Measurements from ENCODE around the gene CTSE. TPM values are rescaled to one million over a fixed set of nuclear protein-coding genes. Genes with fewer than 3 reads are reported as not detected.

CTSE gene
- total and polyA plus RNA-seq, 2 of the 4 experiments (the other 2 are of a cell fraction), result not detected

DNA sequence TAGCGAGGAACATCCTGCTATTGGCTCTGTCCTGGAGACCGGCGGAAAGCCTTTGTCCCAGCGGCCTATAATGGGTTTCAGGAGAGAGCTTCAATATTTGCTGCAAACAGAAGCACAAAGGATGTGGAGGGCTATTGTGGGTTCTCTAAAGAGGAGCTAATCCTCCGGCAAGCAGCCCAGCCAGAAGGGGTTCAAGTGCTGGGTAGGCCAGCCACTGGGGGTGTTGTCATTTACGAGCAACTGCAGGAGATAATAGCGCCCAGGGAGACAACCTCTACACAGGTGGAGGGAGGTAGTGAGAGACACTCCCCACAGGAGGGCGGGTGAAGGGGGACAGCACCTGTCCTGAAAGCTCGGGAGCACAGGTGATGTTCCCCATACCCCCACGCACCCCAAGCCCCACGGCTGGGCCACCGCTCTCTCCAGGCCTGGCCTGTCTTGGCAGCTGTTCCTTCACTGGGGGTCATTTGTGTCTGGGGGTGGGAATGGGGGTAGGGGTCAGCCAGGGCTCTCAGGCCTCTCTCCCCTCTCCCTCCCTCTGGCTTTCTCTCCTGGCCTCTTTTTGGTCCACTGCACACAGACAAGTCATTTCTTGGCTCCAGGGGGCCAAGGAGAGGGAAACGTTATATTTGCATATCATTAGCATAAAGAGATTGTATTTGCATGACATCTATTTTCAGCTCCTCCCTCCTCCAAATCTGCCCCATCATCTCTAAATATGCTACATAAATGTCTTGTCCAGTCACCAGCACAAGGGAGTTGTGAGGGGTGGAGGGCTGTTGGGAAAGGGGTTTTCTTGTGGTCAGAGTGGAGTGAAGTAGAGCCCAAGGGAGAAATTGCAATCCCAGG is 58.4 kb downstream of the CTSE start:
- no peak overlapping the region for H3K4me2 ChIP-seq (ENCODE audit: low read depth, low read length)
- no peaks in the 10 kb centered on the region for H3K36me3 ChIP-seq (ENCODE audit: control insufficient read depth, insufficient read depth, low read length)
- H2BK20ac ChIP-seq (ENCODE audit: low read depth, low read length), result no peak overlapping the region
- peaks cover 36% of the 10 kb centered on the region for H3K27me3 ChIP-seq (ENCODE audit: control insufficient read depth, insufficient read depth, low read length)
- intact Hi-C loops (cut with micrococcal nuclease), result no loop called here
- DNase-seq, result no peak
- H3K18ac ChIP-seq (ENCODE audit: low read depth, low read length), result no peak overlapping the region
- H3K56ac ChIP-seq (ENCODE audit: extremely low read depth, insufficient read depth, low read length), result no peak overlapping the region
- 54% methylated on average over 3 of the region's 13 CpGs; no CpG with 5 or more reads in 1 of the 2 experiments for WGBS, 2 experiments (ENCODE audit: extremely low coverage in 2 of 2, insufficient read length in 1 of 2)
- no peak overlapping the region for H3K4ac ChIP-seq (ENCODE audit: low read depth, low read length)
- H3K79me1 ChIP-seq (ENCODE audit: low read depth in 1 of 2, low read length in 2 of 2), result no peaks in the 10 kb centered on the region
- H3K9ac ChIP-seq (ENCODE audit: low read depth, low read length), result no peak overlapping the region
- in situ Hi-C loops (cut with MboI; ENCODE audit: low sequenced_read_pairs), result loop anchor here (5.0 kb wide), 1 partner anchor 38 kb away; no protein-coding TSS in a partner anchor
- CTCF ChIA-PET, result interaction anchor here (2.8 kb wide), 1 partner anchor 12 kb away, joined by 13 read pairs; no protein-coding TSS in a partner anchor
- H3K9me3 ChIP-seq (ENCODE audit: control insufficient read depth, insufficient read depth, low read length), result no peaks in the 10 kb centered on the region
- dilution Hi-C loops (cut with HindIII; ENCODE audit: low sequenced_read_pairs, unreplicated experiment), result no loop called here
- no peak overlapping the region for H3K23ac ChIP-seq (ENCODE audit: low read depth, low read length)
- H4K5ac ChIP-seq (ENCODE audit: low read depth, low read length), result no peak overlapping the region
- POLR2A ChIA-PET (ENCODE audit: unreplicated experiment), result no interaction called here
- no peaks in the 10 kb centered on the region for H4K20me1 ChIP-seq (ENCODE audit: insufficient read depth, low read length)
- no peak overlapping the region for H4K8ac ChIP-seq (ENCODE audit: low read depth in 2 of 2, low read length in 2 of 2)
- H2BK5ac ChIP-seq (ENCODE audit: low read depth, low read length, poor library complexity, severe bottlenecking), result no peak overlapping the region
- H3K4me3 ChIP-seq (ENCODE audit: insufficient read depth, low read depth, low read length), result no peak overlapping the region
- H2AFZ ChIP-seq (replicated peaks; ENCODE audit: low read length, poor library complexity), result no peak overlapping the region
- no peak overlapping the region for H2AK9ac ChIP-seq (replicated peaks; ENCODE audit: low read depth, low read length, poor library complexity)
- H3K4me1 ChIP-seq (ENCODE audit: control insufficient read depth, insufficient read depth, low read length), result no peaks in the 10 kb centered on the region
- H2BK15ac ChIP-seq (ENCODE audit: low read depth, low read length), result no peak overlapping the region
- no peak overlapping the region for H2AK5ac ChIP-seq (ENCODE audit: low read depth, low read length)
- no peak for ATAC-seq (ENCODE audit: low read depth)
- no peak overlapping the region for H4K91ac ChIP-seq (ENCODE audit: insufficient read depth, low read depth, low read length)
- no peaks in the 10 kb centered on the region; the same call in 1 of the 2 replicates for H3K9me1 ChIP-seq (ENCODE audit: insufficient read depth, low read length)
- BruUV-seq (replicated peaks), result no TSS peak
- H3K14ac ChIP-seq (replicated peaks; ENCODE audit: low read depth, low read length), result no peak overlapping the region
- H2BK120ac ChIP-seq (ENCODE audit: low read depth, low read length), result no peak overlapping the region
- H3K27ac ChIP-seq (ENCODE audit: insufficient read depth, low read length), result no peak overlapping the region
- TF ChIP-seq RFX5 (IDR thresholded peaks at IDR 0.05; ENCODE audit: low read depth, low read length) (no peak), CEBPB (IDR thresholded peaks at IDR 0.05; ENCODE audit: low read depth, low read length) (no peak), FOS (IDR thresholded peaks at IDR 0.05; ENCODE audit: low read depth, low read length) (no peak), MXI1 (IDR thresholded peaks at IDR 0.05; ENCODE audit: borderline replicate concordance, low read depth, low read length) (no peak), MAZ (IDR thresholded peaks at IDR 0.05; ENCODE audit: borderline replicate concordance, low read depth, low read length) (no peak), BHLHE40 (IDR thresholded peaks at IDR 0.05; ENCODE audit: low read depth, low read length) (no peak), ELK1 (IDR thresholded peaks at IDR 0.05; ENCODE audit: borderline replicate concordance, low read depth, low read length) (no peak), NFE2L2 (IDR thresholded peaks at IDR 0.05; ENCODE audit: low read depth, low read length) (no peak), POLR2A (IDR thresholded peaks at IDR 0.05; ENCODE audit: low read depth, low read length) (no peak), RAD21 (IDR thresholded peaks at IDR 0.05; ENCODE audit: low read length) (no peak), CHD1 (IDR thresholded peaks at IDR 0.05; ENCODE audit: low read depth, low read length) (no peak), USF2 (IDR thresholded peaks at IDR 0.05; ENCODE audit: low read depth, low read length) (no peak), RCOR1 (IDR thresholded peaks at IDR 0.05; ENCODE audit: insufficient replicate concordance, low read length) (no peak), MAFK (IDR thresholded peaks at IDR 0.05; ENCODE audit: low read depth, low read length) (no peak)
- TF ChIP-seq, protein P1, sequence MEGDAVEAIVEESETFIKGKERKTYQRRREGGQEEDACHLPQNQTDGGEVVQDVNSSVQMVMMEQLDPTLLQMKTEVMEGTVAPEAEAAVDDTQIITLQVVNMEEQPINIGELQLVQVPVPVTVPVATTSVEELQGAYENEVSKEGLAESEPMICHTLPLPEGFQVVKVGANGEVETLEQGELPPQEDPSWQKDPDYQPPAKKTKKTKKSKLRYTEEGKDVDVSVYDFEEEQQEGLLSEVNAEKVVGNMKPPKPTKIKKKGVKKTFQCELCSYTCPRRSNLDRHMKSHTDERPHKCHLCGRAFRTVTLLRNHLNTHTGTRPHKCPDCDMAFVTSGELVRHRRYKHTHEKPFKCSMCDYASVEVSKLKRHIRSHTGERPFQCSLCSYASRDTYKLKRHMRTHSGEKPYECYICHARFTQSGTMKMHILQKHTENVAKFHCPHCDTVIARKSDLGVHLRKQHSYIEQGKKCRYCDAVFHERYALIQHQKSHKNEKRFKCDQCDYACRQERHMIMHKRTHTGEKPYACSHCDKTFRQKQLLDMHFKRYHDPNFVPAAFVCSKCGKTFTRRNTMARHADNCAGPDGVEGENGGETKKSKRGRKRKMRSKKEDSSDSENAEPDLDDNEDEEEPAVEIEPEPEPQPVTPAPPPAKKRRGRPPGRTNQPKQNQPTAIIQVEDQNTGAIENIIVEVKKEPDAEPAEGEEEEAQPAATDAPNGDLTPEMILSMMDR (conservative IDR thresholded peaks at IDR 0.05; ENCODE audit: low read depth, low read length), result no peak
